NT2/D1 (cell line): ENCODE data around the gene PRICKLE1.

Experiments used
- SUZ12 ChIP-seq: IDR thresholded peaks from 2 replicates; pipeline ENCODE4 v1.6.1; 2011; ENCODE audit not compliant: insufficient read length, insufficient read depth; ENCODE audit errors: extremely low read depth
- YY1 ChIP-seq: IDR thresholded peaks from 2 replicates; pipeline ENCODE4 v1.6.1; 2011; ENCODE audit not compliant: insufficient read length, insufficient read depth

DNA sequence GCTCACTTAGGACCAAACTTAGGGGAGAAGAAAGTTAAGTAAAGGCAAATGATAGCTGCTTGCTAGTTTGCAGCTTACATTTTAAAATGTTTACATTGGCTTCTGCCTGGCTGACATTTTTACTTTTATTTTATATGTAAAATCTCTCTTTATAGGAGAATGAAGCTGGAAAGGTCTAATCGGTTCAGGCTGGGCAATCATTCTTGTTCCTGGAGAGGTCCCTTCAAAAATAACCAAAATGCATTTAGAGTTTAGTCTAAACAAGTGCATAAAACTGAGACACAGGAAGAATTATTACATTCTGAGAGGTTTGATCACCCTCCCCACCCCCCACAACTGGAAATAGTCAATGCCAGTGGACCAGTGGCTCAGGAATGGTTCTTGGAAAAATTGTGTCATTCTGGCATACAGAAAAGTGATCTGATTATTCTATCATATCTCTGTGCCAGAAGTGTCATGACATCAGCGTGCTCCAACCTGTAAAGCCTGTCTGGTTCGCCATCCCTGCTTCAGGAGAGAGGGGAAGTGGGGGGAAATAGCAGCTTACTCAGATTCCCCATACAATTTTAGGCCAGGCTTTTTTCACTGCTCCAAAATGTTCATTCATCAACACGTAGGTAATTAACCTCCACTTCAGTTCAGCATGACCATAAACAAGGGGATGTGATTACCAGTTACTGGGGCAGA lies 4.2 kb downstream of the PRICKLE1 start:
- TF ChIP-seq YY1 (no peak), SUZ12 (no peak)
